Left colon (tissue), 2 donors: ENCODE data around the gene TWIST2. TPM values are rescaled to one million over a fixed set of nuclear protein-coding genes. Genes with fewer than 3 reads are reported as not detected.

Experiments
- ATAC-seq: fragments of 200-7000 bp; cut with Tn5 transposase; one replicate; pipeline ENCODE4 v1.9.1; 2020; ENCODE audit warnings: mild to moderate bottlenecking, moderate library complexity
- DNase-seq, 2 donors: peaks; one replicate each; pipeline ENCODE4 v3.0.0-alpha.2; 2020
- intact Hi-C, 2 donors: fragments of 100-400 bp; cut with DNase I in 1 of 2; cut with micrococcal nuclease in 1 of 2; formaldehyde crosslinking; loops; one replicate each; pipeline versions ENCODE4 v1.11.2 to v1.14.0; 2022; cut with DNase I, micrococcal nuclease
- total RNA-seq, 2 donors: library from RNA; stranded (reverse); fragmentation: NEBNext Ultra II Directional; extraction: Animal tissue kit (Norgen Biotek cat#: 25700); gene quantifications; one replicate each; pipeline ENCODE4 v1.2.1, GENCODE V29; 2021
- donor health status: DM: no; HTN: no; CAD: no.
- donor health status: DM: yes; HTN: yes; CAD: no.

The TWIST2 gene
- total RNA-seq, 2 donors from 2014 or later = 1.7 to 4.2 TPM

GRCh38 chr2:238882082-238882755 is 34.3 kb downstream of the TWIST2 start:
- intact Hi-C loops = no loop called here
- ATAC-seq (no peak), DNase-seq (no peak)

- intact Hi-C loops = no loop called here
- no peak for DNase-seq
These were observed 35.6 kb downstream of the TWIST2 start for GRCh38 chr2:238883421-238883901.

GRCh38 chr2:238884122-238884811 is 36.4 kb downstream of the TWIST2 start:
- intact Hi-C loops = no loop called here
- ATAC-seq = no peak
- no peak for DNase-seq

More at GRCh38 chr2:238883421-238883901, 35.6 kb downstream of the TWIST2 start:
- ATAC-seq = no peak

GRCh38 chr2:238884812-238885408 is 37.0 kb downstream of the TWIST2 start:
- DNase-seq (no peak), ATAC-seq (no peak)
- intact Hi-C loops = no loop called here

- DNase-seq = no peak
- ATAC-seq = no peak
- intact Hi-C loops = no loop called here
These were observed 38.7 kb downstream of the TWIST2 start for GRCh38 chr2:238886453-238887094.

- ATAC-seq (no peak), DNase-seq (no peak)
- intact Hi-C loops = no loop called here
These were observed 39.7 kb downstream of the TWIST2 start for GRCh38 chr2:238887616-238888015.

GRCh38 chr2:238888781-238889180 is 40.9 kb downstream of the TWIST2 start:
- ATAC-seq (no peak), DNase-seq (no peak)
- intact Hi-C loops = no loop called here

- DNase-seq (no peak), ATAC-seq (no peak)
- intact Hi-C loops = no loop called here
These were observed 42.2 kb downstream of the TWIST2 start for GRCh38 chr2:238890131-238890530.

GRCh38 chr2:238890618-238891456 is 43.0 kb downstream of the TWIST2 start:
- no peak for DNase-seq
- no peak for ATAC-seq
- intact Hi-C loops = no loop called here

- no peak for DNase-seq
- intact Hi-C loops = no loop called here
- ATAC-seq = no peak
These were observed 43.7 kb downstream of the TWIST2 start for GRCh38 chr2:238891457-238892203.

GRCh38 chr2:238892204-238892500 is 44.3 kb downstream of the TWIST2 start:
- no peak for DNase-seq
- intact Hi-C loops = no loop called here
- no peak for ATAC-seq

GRCh38 chr2:238892796-238893195 is 44.9 kb downstream of the TWIST2 start:
- intact Hi-C loops = no loop called here
- ATAC-seq (no peak), DNase-seq (no peak)

- intact Hi-C loops = no loop called here
- DNase-seq = no peak
These were observed 45.6 kb downstream of the TWIST2 start for GRCh38 chr2:238893349-238894000.

GRCh38 chr2:238894226-238894949 is 46.5 kb downstream of the TWIST2 start:
- ATAC-seq (no peak), DNase-seq (no peak)
- intact Hi-C loops = no loop called here

More at GRCh38 chr2:238893349-238894000, 45.6 kb downstream of the TWIST2 start:
- no peak for ATAC-seq

- no peak for DNase-seq
- intact Hi-C loops = no loop called here
- no peak for ATAC-seq
These were observed 47.0 kb downstream of the TWIST2 start for GRCh38 chr2:238894950-238895298.

GRCh38 chr2:238895361-238895882 is 47.5 kb downstream of the TWIST2 start:
- DNase-seq (no peak), ATAC-seq (no peak)
- intact Hi-C loops = no loop called here
